ENCODE measurements around the gene COX7A1. TPM values are rescaled to one million over a fixed set of nuclear protein-coding genes. Genes with fewer than 3 reads are reported as not detected.

COX7A1 gene
- total RNA-seq, 1 donor from 2014 or later, result 3,311 TPM

Other genes with a start within 250 kb of the COX7A1 start
- gene HCST, start 249.9 kb downstream of the COX7A1 start, total RNA-seq, result 4.1 TPM
- gene TYROBP, start 244.2 kb downstream of the COX7A1 start, total RNA-seq, result 28.3 TPM
- 6.1 TPM for gene LRFN3, start 216.1 kb downstream of the COX7A1 start, total RNA-seq
- gene SDHAF1, start 157.3 kb downstream of the COX7A1 start, total RNA-seq, result 10.2 TPM
- gene SYNE4, start 143.6 kb downstream of the COX7A1 start, total RNA-seq, result 0.30 TPM
- 9.4 TPM for gene ALKBH6, start 138.2 kb downstream of the COX7A1 start, total RNA-seq
- 4.1 TPM for gene CLIP3, start 119.6 kb downstream of the COX7A1 start, total RNA-seq
- 4.2 TPM for gene THAP8, start 98.2 kb downstream of the COX7A1 start, total RNA-seq
- gene WDR62, start 97.5 kb downstream of the COX7A1 start, total RNA-seq, result 28.3 TPM
- not detected for gene OVOL3, start 41.3 kb downstream of the COX7A1 start, total RNA-seq
- 145 TPM for gene POLR2I, start 37.6 kb downstream of the COX7A1 start, total RNA-seq
- gene TBCB, start 37.0 kb downstream of the COX7A1 start, total RNA-seq, result 95.8 TPM
- gene CAPNS1, start 12.4 kb downstream of the COX7A1 start, total RNA-seq, result 781 TPM
- gene ZNF565, start 62.2 kb upstream of the COX7A1 start, total RNA-seq, result 3.9 TPM
- 29.6 TPM for gene ZNF146, start 62.7 kb upstream of the COX7A1 start, total RNA-seq
- 2.6 TPM for gene ZFP14, start 226.8 kb upstream of the COX7A1 start, total RNA-seq

Data from Right ventricle myocardium superior (tissue), 1 donor.